KMS-11 (cell line): ENCODE results near the gene COL25A1.
"Not testable (repeated sequence)": the region's sequence is repeated elsewhere in the genome, so short reads cannot be mapped to it uniquely, and the experiment has no call there.

Source experiments
- H2AFZ ChIP-seq: fragments of 200-600 bp; sonication (generic); 2 replicates; pipeline ENCODE4 v1.6.1; 2016; ENCODE audit warnings: antibody characterized with exemption, mixed run types, low read depth
- H3K27ac ChIP-seq: fragments of 200-600 bp; sonication (generic); 2 replicates; pipeline ENCODE4 v1.6.1; 2016; ENCODE audit warnings: mild to moderate bottlenecking, mixed run types
- H3K27me3 ChIP-seq: fragments of 200-600 bp; sonication (generic); 2 replicates; pipeline ENCODE4 v1.6.1; 2017; ENCODE audit warnings: mild to moderate bottlenecking, low read depth, mixed run types, moderate library complexity; ENCODE audit not compliant: insufficient read depth
- H3K36me3 ChIP-seq: fragments of 200-600 bp; sonication (generic); 2 replicates; pipeline ENCODE4 v1.6.1; 2017; ENCODE audit warnings: mild to moderate bottlenecking, mixed run types; ENCODE audit not compliant: insufficient read depth
- H3K4me1 ChIP-seq: fragments of 200-600 bp; sonication (generic); 2 replicates; pipeline ENCODE4 v1.6.1; 2016; ENCODE audit warnings: mild to moderate bottlenecking, low read depth, mixed run types; ENCODE audit not compliant: poor library complexity, severe bottlenecking
- H3K4me2 ChIP-seq: fragments of 200-600 bp; sonication (generic); 2 replicates; pipeline ENCODE4 v1.7.0; 2016; ENCODE audit warnings: mild to moderate bottlenecking, mixed run types
- H3K4me3 ChIP-seq: fragments of 200-600 bp; sonication (generic); IDR thresholded peaks from 2 replicates; pipeline ENCODE4 v1.6.1; 2017; ENCODE audit warnings: low read depth, low read length, mixed read lengths; ENCODE audit not compliant: insufficient read depth
- H3K79me2 ChIP-seq: fragments of 200-600 bp; sonication (generic); 2 replicates; pipeline ENCODE4 v1.6.1; 2016; ENCODE audit warnings: low read depth, mixed run types; ENCODE audit not compliant: insufficient read depth
- H3K9ac ChIP-seq: fragments of 200-600 bp; sonication (generic); 2 replicates; pipeline ENCODE4 v1.6.1; 2016; ENCODE audit warnings: mild to moderate bottlenecking, mixed run types
- H4K20me1 ChIP-seq: fragments of 200-600 bp; sonication (generic); 2 replicates; pipeline ENCODE4 v1.6.1; 2016; ENCODE audit warnings: mild to moderate bottlenecking, mixed run types; ENCODE audit not compliant: insufficient read depth
- CTCF ChIP-seq: fragments of 200-600 bp; sonication (generic); conservative IDR thresholded peaks from 2 replicates; pipeline ENCODE4 v1.6.1; 2017; ENCODE audit warnings: low read depth, mild to moderate bottlenecking, antibody characterized with exemption, low read length, moderate library complexity, mixed read lengths

COL25A1 gene

GRCh38 chr4:108881190-108881589 is 421.3 kb downstream of the COL25A1 start:
- Histone ChIP-seq H2AFZ (no peak overlapping the region), H3K79me2 (no peaks in the 10 kb centered on the region), H3K27ac (no peak overlapping the region), H3K4me2 (no peak overlapping the region), H3K4me1 (peaks cover 11% of the 10 kb centered on the region), H4K20me1 (no peaks in the 10 kb centered on the region), H3K27me3 (no peaks in the 10 kb centered on the region), H3K9ac (no peak overlapping the region), H3K4me3 (no peak overlapping the region), H3K36me3 (no peaks in the 10 kb centered on the region)
- no peak for TF ChIP-seq CTCF

- Histone ChIP-seq H3K4me1 (no peaks in the 10 kb centered on the region), H3K9ac (no peak overlapping the region), H3K27ac (no peak overlapping the region), H4K20me1 (no peaks in the 10 kb centered on the region), H2AFZ (no peak overlapping the region), H3K4me2 (no peak overlapping the region), H3K79me2 (no peaks in the 10 kb centered on the region), H3K4me3 (no peak overlapping the region), H3K36me3 (no peaks in the 10 kb centered on the region), H3K27me3 (no peaks in the 10 kb centered on the region)
- no peak for TF ChIP-seq CTCF
These were observed 423.7 kb downstream of the COL25A1 start for GRCh38 chr4:108878806-108879205.

- H2AFZ ChIP-seq: no peak overlapping the region
- no peaks in the 10 kb centered on the region for H3K4me1 ChIP-seq
- no peak overlapping the region for H3K4me3 ChIP-seq
- H3K4me2 ChIP-seq: no peak overlapping the region
- H3K9ac ChIP-seq: no peak overlapping the region
- no peaks in the 10 kb centered on the region for H3K79me2 ChIP-seq
- H3K36me3 ChIP-seq: no peaks in the 10 kb centered on the region
- no peak overlapping the region for H3K27ac ChIP-seq
- H3K27me3 ChIP-seq: no peaks in the 10 kb centered on the region
- H4K20me1 ChIP-seq: no peaks in the 10 kb centered on the region
- no peak for TF ChIP-seq CTCF
These were observed 424.6 kb downstream of the COL25A1 start for GRCh38 chr4:108877821-108878220.

GRCh38 chr4:108874806-108875205 is 427.7 kb downstream of the COL25A1 start:
- Histone ChIP-seq H3K4me3 (no peak overlapping the region), H4K20me1 (no peaks in the 10 kb centered on the region), H3K9ac (no peak overlapping the region), H2AFZ (no peak overlapping the region), H3K27me3 (no peaks in the 10 kb centered on the region), H3K4me2 (no peak overlapping the region), H3K27ac (no peak overlapping the region), H3K79me2 (no peaks in the 10 kb centered on the region), H3K36me3 (no peaks in the 10 kb centered on the region), H3K4me1 (no peaks in the 10 kb centered on the region)
- TF ChIP-seq CTCF: no peak

GRCh38 chr4:108869970-108870369 is 432.5 kb downstream of the COL25A1 start:
- H3K4me3 ChIP-seq, H3K27ac ChIP-seq, H3K79me2 ChIP-seq, H3K9ac ChIP-seq, H3K4me2 ChIP-seq, H3K27me3 ChIP-seq, H3K4me1 ChIP-seq, H4K20me1 ChIP-seq, H3K36me3 ChIP-seq, H2AFZ ChIP-seq: not testable (repeated sequence)
